ENCODE measurements around the gene ZSCAN5A. TPM values are rescaled to one million over a fixed set of nuclear protein-coding genes. Genes with fewer than 3 reads are reported as not detected.

The ZSCAN5A gene
- total RNA-seq, 6 experiments from 2014 or later: 2.3 to 7.9 (median 3.7) TPM

GRCh38 chr19:56301155-56301554, 13.5 kb downstream of the ZSCAN5A start:
- WGBS (ENCODE audit: insufficient coverage, low coverage, low lambda C conversion rate, missing lambda C conversion rate): 69% methylated on average over 5 of the region's 5 CpGs
- no peaks in the 10 kb centered on the region for H3K36me3 ChIP-seq
- TF ChIP-seq CTCF (IDR thresholded peaks at IDR 0.05) (no peak), POLR2A (IDR thresholded peaks at IDR 0.05) (no peak)
- H3K4me1 ChIP-seq: no peaks in the 10 kb centered on the region
- no peaks in the 10 kb centered on the region for H3K9me3 ChIP-seq
- ATAC-seq (no peak), DNase-seq (no peak)
- H3K4me3 ChIP-seq: no peak overlapping the region
- no peaks in the 10 kb centered on the region for H3K27me3 ChIP-seq
- H3K27ac ChIP-seq: no peak overlapping the region
- intact Hi-C loops (cut with DNase I): no loop called here

GRCh38 chr19:56299688-56300087, 15.0 kb downstream of the ZSCAN5A start:
- intact Hi-C loops (cut with DNase I): no loop called here
- H3K4me3 ChIP-seq: no peak overlapping the region
- TF ChIP-seq CTCF (IDR thresholded peaks at IDR 0.05) (no peak), POLR2A (IDR thresholded peaks at IDR 0.05) (no peak)
- no peaks in the 10 kb centered on the region for H3K4me1 ChIP-seq
- no peaks in the 10 kb centered on the region for H3K27me3 ChIP-seq
- WGBS (ENCODE audit: insufficient coverage, low coverage, low lambda C conversion rate, missing lambda C conversion rate): 73% methylated on average over 3 of the region's 3 CpGs
- DNase-seq (no peak), ATAC-seq (no peak)
- no peaks in the 10 kb centered on the region for H3K9me3 ChIP-seq
- no peaks in the 10 kb centered on the region for H3K36me3 ChIP-seq
- no peak overlapping the region for H3K27ac ChIP-seq

GRCh38 chr19:56297010-56297409, 17.6 kb downstream of the ZSCAN5A start:
- Histone ChIP-seq H3K9me3 (no peaks in the 10 kb centered on the region), H3K4me3 (no peak overlapping the region), H3K27ac (no peak overlapping the region), H3K36me3 (peaks cover 0 to 2% (median 0%) of the 10 kb centered on the region in 4 donors), H3K4me1 (no peaks in the 10 kb centered on the region), H3K27me3 (no peaks in the 10 kb centered on the region)
- TF ChIP-seq CTCF (IDR thresholded peaks at IDR 0.05) (no peak), POLR2A (IDR thresholded peaks at IDR 0.05) (no peak)
- DNase-seq: no peak
- WGBS (ENCODE audit: insufficient coverage, low coverage, low lambda C conversion rate, missing lambda C conversion rate): 60% methylated on average over 1 of the region's 3 CpGs
- intact Hi-C loops (cut with DNase I): no loop called here
- no peak for ATAC-seq

GRCh38 chr19:56295531-56296455, 18.8 kb downstream of the ZSCAN5A start:
- Histone ChIP-seq H3K4me1 (no peaks in the 10 kb centered on the region), H3K36me3 (peaks cover 0 to 2% (median 0%) of the 10 kb centered on the region in 4 donors), H3K4me3 (no peak overlapping the region), H3K27me3 (no peaks in the 10 kb centered on the region), H3K9me3 (no peaks in the 10 kb centered on the region), H3K27ac (no peak overlapping the region)
- ATAC-seq (no peak), DNase-seq (no peak)
- intact Hi-C loops (cut with DNase I): no loop called here
- 95% methylated on average over 13 of the region's 22 CpGs for WGBS (ENCODE audit: insufficient coverage, low coverage, low lambda C conversion rate, missing lambda C conversion rate)
- TF ChIP-seq CTCF (IDR thresholded peaks at IDR 0.05): no peak
- TF ChIP-seq POLR2A (IDR thresholded peaks at IDR 0.05): no peak

Data from right lobe of liver (tissue), 6 donors.